ENCODE data around the gene KRTAP5-11. TPM values are rescaled to one million over a fixed set of nuclear protein-coding genes. Genes with fewer than 3 reads are reported as not detected.
A peak's percentile ranks its signal among the peaks of the same experiment; 100 is the strongest.
"Not testable (repeated sequence)": the region's sequence is repeated elsewhere in the genome, so short reads cannot be mapped to it uniquely, and the experiment has no call there.

Gene KRTAP5-11
- total and polyA plus RNA-seq, 2 of the 8 experiments (the other 6 are each of a cell fraction or from before 2014, with no cell fraction given), result not detected

DNA sequence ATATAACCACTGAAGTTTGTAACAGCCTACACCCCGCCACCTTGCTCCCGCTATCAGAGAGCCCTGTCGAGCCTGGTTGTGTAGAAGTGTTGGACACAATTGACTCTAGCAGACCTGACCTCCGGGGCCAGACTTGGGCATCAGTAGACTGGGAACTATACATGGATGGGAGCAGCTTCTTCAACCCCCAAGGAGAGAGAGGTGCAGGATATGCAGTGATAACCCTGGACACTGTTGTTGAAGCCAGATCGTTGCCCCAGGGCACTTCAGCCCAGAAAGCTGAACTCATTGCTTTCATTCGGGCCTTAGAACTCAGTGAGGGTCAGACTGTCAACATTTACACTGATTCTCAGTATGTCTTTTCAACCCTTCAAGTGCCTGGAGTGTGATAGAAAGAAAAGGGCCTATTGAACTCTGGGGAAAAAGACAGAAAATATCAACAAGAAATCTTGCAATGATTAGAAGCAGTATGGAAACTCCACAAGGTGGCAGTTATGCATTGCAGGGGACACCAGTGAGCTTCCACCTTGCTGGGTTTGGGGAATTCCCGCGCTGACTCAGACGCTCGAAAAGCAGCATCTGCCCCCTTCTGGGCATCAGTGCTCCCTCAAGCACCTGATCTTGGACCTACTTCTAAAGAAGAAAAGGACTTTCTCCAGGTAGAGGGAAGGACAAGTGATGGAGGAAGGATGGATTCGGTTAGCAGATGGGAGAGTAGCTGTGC is 6.3 kb upstream of the KRTAP5-11 start:
- H3K4me3 ChIP-seq (ENCODE audit: extremely low read depth in 1 of 4, insufficient read depth in 2 of 4, low read depth in 3 of 4, low read length in 4 of 4); H3K79me1 ChIP-seq (ENCODE audit: low read depth, low read length); H3K23ac ChIP-seq (ENCODE audit: insufficient read length); H2BK12ac ChIP-seq (ENCODE audit: low read depth, low read length); H3K36me3 ChIP-seq (ENCODE audit: control insufficient read depth in 2 of 4, insufficient read depth in 4 of 4, low read length in 3 of 4); H3K9ac ChIP-seq (replicated peaks in 1 of 4; ENCODE audit: extremely low read depth in 1 of 4, low read depth in 3 of 4, low read length in 3 of 4); H3K9me3 ChIP-seq (ENCODE audit: insufficient read depth in 2 of 2, low read depth in 1 of 2, low read length in 1 of 2); POLR2A ChIA-PET (ENCODE audit: partially characterized antibody); H2BK20ac ChIP-seq (ENCODE audit: low read length); H4K8ac ChIP-seq (ENCODE audit: extremely low read depth, insufficient read depth, low read length); FAIRE-seq; H3K27me3 ChIP-seq (replicated peaks in 1 of 4; ENCODE audit: control insufficient read depth in 3 of 4, extremely low read depth in 1 of 4, insufficient read depth in 3 of 4, low read length in 3 of 4); H2BK120ac ChIP-seq (replicated peaks; ENCODE audit: low read depth, low read length); H2BK5ac ChIP-seq (ENCODE audit: low read depth, low read length); H4K91ac ChIP-seq (replicated peaks; ENCODE audit: insufficient read length, low read length); H2BK15ac ChIP-seq (ENCODE audit: low read length); H4K5ac ChIP-seq (ENCODE audit: insufficient read length, low read depth, low read length); H3K4me1 ChIP-seq (replicated peaks in 1 of 4; ENCODE audit: control insufficient read depth in 3 of 4, insufficient read depth in 4 of 4, low read length in 3 of 4); H3K4me2 ChIP-seq (ENCODE audit: insufficient read depth in 1 of 2, low read depth in 2 of 2, low read length in 2 of 2); H3K23me2 ChIP-seq (ENCODE audit: low read depth, low read length); H3K79me2 ChIP-seq (ENCODE audit: control insufficient read depth in 1 of 2, insufficient read depth in 2 of 2, low read length in 2 of 2); H3K4ac ChIP-seq (replicated peaks; ENCODE audit: insufficient read length, low read depth, low read length); DNase-seq (ENCODE audit: low read depth in 1 of 2, low spot score in 2 of 2); H3K56ac ChIP-seq (replicated peaks; ENCODE audit: insufficient read length, low read depth, low read length); H3K27ac ChIP-seq (ENCODE audit: low read depth, low read length); H4K20me1 ChIP-seq (replicated peaks in 1 of 2; ENCODE audit: control insufficient read depth in 1 of 2, insufficient read depth in 2 of 2, low read length in 2 of 2); H3K14ac ChIP-seq (ENCODE audit: insufficient read length); H3K18ac ChIP-seq (ENCODE audit: extremely low read depth, low read length); H2AK5ac ChIP-seq (ENCODE audit: low read depth, low read length): not testable (repeated sequence)
- 0 out of 2 replicates have a peak overlapping the region, but pooled peaks have one; percentile 76 for H2AFZ ChIP-seq (ENCODE audit: low read length)
- WGBS, 2 experiments (ENCODE audit: extremely low coverage in 1 of 2, insufficient coverage in 1 of 2, insufficient read length in 1 of 2, insufficient replicate concordance in 2 of 2, low coverage in 1 of 2, low lambda C conversion rate in 2 of 2, missing lambda C conversion rate in 1 of 2), result 61% methylated on average over 11 of the region's 11 CpGs; no CpG with 5 or more reads in 1 of the 2 experiments
- peak; percentile 27 to 44; a peak in 3 of 4 replicates for TF ChIP-seq RAD21 (IDR thresholded peaks at IDR 0.05 in 1 of 2, conservative IDR thresholded peaks at IDR 0.05 in 1 of 2; ENCODE audit: low read depth in 2 of 2, low read length in 2 of 2)
- TF ChIP-seq, protein P1, sequence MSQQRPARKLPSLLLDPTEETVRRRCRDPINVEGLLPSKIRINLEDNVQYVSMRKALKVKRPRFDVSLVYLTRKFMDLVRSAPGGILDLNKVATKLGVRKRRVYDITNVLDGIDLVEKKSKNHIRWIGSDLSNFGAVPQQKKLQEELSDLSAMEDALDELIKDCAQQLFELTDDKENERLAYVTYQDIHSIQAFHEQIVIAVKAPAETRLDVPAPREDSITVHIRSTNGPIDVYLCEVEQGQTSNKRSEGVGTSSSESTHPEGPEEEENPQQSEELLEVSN (IDR thresholded peaks at IDR 0.05), result 0 out of 2 replicates have a peak, but pooled peaks have one; percentile 17
- TF ChIP-seq, protein P2, sequence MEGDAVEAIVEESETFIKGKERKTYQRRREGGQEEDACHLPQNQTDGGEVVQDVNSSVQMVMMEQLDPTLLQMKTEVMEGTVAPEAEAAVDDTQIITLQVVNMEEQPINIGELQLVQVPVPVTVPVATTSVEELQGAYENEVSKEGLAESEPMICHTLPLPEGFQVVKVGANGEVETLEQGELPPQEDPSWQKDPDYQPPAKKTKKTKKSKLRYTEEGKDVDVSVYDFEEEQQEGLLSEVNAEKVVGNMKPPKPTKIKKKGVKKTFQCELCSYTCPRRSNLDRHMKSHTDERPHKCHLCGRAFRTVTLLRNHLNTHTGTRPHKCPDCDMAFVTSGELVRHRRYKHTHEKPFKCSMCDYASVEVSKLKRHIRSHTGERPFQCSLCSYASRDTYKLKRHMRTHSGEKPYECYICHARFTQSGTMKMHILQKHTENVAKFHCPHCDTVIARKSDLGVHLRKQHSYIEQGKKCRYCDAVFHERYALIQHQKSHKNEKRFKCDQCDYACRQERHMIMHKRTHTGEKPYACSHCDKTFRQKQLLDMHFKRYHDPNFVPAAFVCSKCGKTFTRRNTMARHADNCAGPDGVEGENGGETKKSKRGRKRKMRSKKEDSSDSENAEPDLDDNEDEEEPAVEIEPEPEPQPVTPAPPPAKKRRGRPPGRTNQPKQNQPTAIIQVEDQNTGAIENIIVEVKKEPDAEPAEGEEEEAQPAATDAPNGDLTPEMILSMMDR (IDR thresholded peaks at IDR 0.05; ENCODE audit: control extremely low read depth in 1 of 3, insufficient read depth in 1 of 3, low read depth in 1 of 3, low read length in 3 of 3), result peak; percentile 24 to 50 (median 43)
- CTCF ChIA-PET (ENCODE audit: partially characterized antibody), result interaction anchor here (1.2 to 1.6 kb wide), 3 partner anchors 9 to 475 kb away, joined by 3 to 6 read pairs (median 4); no protein-coding TSS in a partner anchor

All from H1 (cell line).